Body of pancreas (tissue), 4 donors: ENCODE data around the gene FGF14.

Experiments used
- CTCF ChIP-seq, 7 experiments: fragments of 450-650 bp in 4 of 7; fragments of 200-600 bp in 3 of 7; sonication (generic) in 3 of 7; IDR thresholded peaks; one replicate each; pipeline ENCODE4 v1.5.1; 2016 to 2019; ENCODE audit warnings: antibody characterized with exemption in 7 of 7
- POLR2A ChIP-seq, 3 donors: fragments of 450-650 bp; IDR thresholded peaks; one replicate each; pipeline ENCODE4 v1.6.1; 2016; ENCODE audit warnings: antibody characterized with exemption in 3 of 3, mild to moderate bottlenecking in 2 of 3

- TF ChIP-seq CTCF (IDR thresholded peaks at IDR 0.05) (no peak), POLR2A (IDR thresholded peaks at IDR 0.05) (no peak)
Observed at GRCh38 chr13:101944521-101944920, 457.3 kb downstream of the FGF14 start.
